CD4-positive, alpha-beta memory T cell (primary cell): ENCODE measurements around the gene CCDC141. TPM values are rescaled to one million over a fixed set of nuclear protein-coding genes. Genes with fewer than 3 reads are reported as not detected.

Experiments used
- CTCF ChIA-PET: fragments of 350-600 bp; sonication (Branson Sonifier 250); formaldehyde crosslinking; loops from one replicate; lab custom pipeline; 2021; ENCODE audit warnings: inconsistent platforms; ENCODE audit not compliant: partially characterized antibody; lab: Charles Lee
- POLR2A ChIA-PET: fragments of 350-600 bp; sonication (Branson Sonifier 250); formaldehyde crosslinking; loops from one replicate; lab custom pipeline; 2021; ENCODE audit not compliant: partially characterized antibody; lab: Charles Lee
- DNase-seq, 5 donors: peaks; one replicate each; pipeline versions ENCODE4 v3.0.0 to v3.0.0-alpha.2; 2020 to 2022; ENCODE audit warnings: mixed read lengths in 1 of 5
- H3K27ac ChIP-seq: one replicate; pipeline ENCODE4 v1.7.0; 2013; ENCODE audit warnings: low read depth, low read length
- H3K27me3 ChIP-seq: 2 replicates; pipeline ENCODE4 v1.7.0; 2013; ENCODE audit warnings: mild to moderate bottlenecking, low read length, moderate library complexity; ENCODE audit not compliant: insufficient read depth
- H3K36me3 ChIP-seq: 2 replicates; pipeline ENCODE4 v1.7.0; 2013; ENCODE audit warnings: mild to moderate bottlenecking, low read length, moderate library complexity; ENCODE audit not compliant: insufficient read depth
- H3K4me1 ChIP-seq: 2 replicates; pipeline ENCODE4 v1.7.0; 2013; ENCODE audit warnings: mild to moderate bottlenecking, low read length, moderate library complexity; ENCODE audit not compliant: insufficient read depth
- H3K4me3 ChIP-seq, 2 donors: one replicate each; pipeline ENCODE4 v1.7.0; 2013; ENCODE audit warnings: low read length in 2 of 2, mild to moderate bottlenecking in 1 of 2
- H3K9me3 ChIP-seq, 2 donors: one replicate each; pipeline ENCODE4 v1.7.0; 2013; ENCODE audit warnings: low read length in 2 of 2, control low read depth in 1 of 2; ENCODE audit not compliant: control insufficient read depth in 1 of 2
- H3K27ac Mint-ChIP-seq, 7 donors: one replicate each; pipeline ENCODE4 v1.8.0; 2020 to 2021; ENCODE audit warnings: mixed read lengths in 7 of 7, mild to moderate bottlenecking in 6 of 7, inconsistent platforms in 3 of 7, moderate library complexity in 3 of 7
- H3K27me3 Mint-ChIP-seq, 2 donors: one replicate each; pipeline ENCODE4 v1.8.0; 2020 to 2021; ENCODE audit warnings: mixed read lengths in 2 of 2
- H3K36me3 Mint-ChIP-seq, 2 donors: one replicate each; pipeline ENCODE4 v1.8.0; 2020 to 2021; ENCODE audit warnings: mixed read lengths in 2 of 2, inconsistent platforms in 1 of 2, mild to moderate bottlenecking in 1 of 2
- H3K4me1 Mint-ChIP-seq, 4 donors: one replicate each; pipeline ENCODE4 v1.8.0; 2020 to 2021; ENCODE audit warnings: mixed read lengths in 4 of 4, mild to moderate bottlenecking in 1 of 4
- H3K4me3 Mint-ChIP-seq, 8 donors: one replicate each; pipeline ENCODE4 v1.8.0; 2020 to 2021; ENCODE audit warnings: mixed read lengths in 8 of 8, mild to moderate bottlenecking in 7 of 8, moderate library complexity in 6 of 8, inconsistent platforms in 3 of 8
- H3K9me3 Mint-ChIP-seq, 8 donors: one replicate each; pipeline ENCODE4 v1.8.0; 2020 to 2021; ENCODE audit warnings: mixed read lengths in 8 of 8, mild to moderate bottlenecking in 5 of 8, inconsistent platforms in 3 of 8, moderate library complexity in 1 of 8
- intact Hi-C: fragments of 100-400 bp; cut with micrococcal nuclease; formaldehyde crosslinking; loops from one replicate; pipeline ENCODE4 v1.15.1; 2023
- polyA plus RNA-seq, 2 donors: library from polyadenylated mRNA; unstranded; fragments of 300-500 nt; fragmentation: Illumina TruSeq; gene quantifications; one replicate each; pipeline ENCODE4 v1.2.3, GENCODE V29; 2021
- total RNA-seq, 2 experiments: library from RNA; stranded (reverse); gene quantifications; one replicate each; pipeline ENCODE4 v1.2.3, GENCODE V29; 2021

Gene CCDC141
- total and polyA plus RNA-seq, 4 experiments from 2014 or later: 0.73 to 8.2 (median 5.3) TPM

GRCh38 chr2:178833382-178833781, 216.6 kb downstream of the CCDC141 start:
- H3K36me3 ChIP-seq: no peaks in the 10 kb centered on the region
- H3K27me3 ChIP-seq: no peaks in the 10 kb centered on the region
- DNase-seq: no peak
- no peak overlapping the region for H3K4me3 ChIP-seq
- Mint-ChIP-seq H3K9me3 (no peaks in the 10 kb centered on the region), H3K27me3 (peaks cover 0 to 2% of the 10 kb centered on the region in 2 donors), H3K4me1 (peaks cover 3 to 6% (median 5%) of the 10 kb centered on the region in 4 donors), H3K4me3 (no peak overlapping the region), H3K36me3 (peaks cover 0 to 8% of the 10 kb centered on the region in 2 donors), H3K27ac (no peak overlapping the region)
- intact Hi-C loops: no loop called here
- H3K27ac ChIP-seq: no peak overlapping the region
- ChIA-PET CTCF (no interaction called here), POLR2A (no interaction called here)
- H3K9me3 ChIP-seq: no peaks in the 10 kb centered on the region
- no peaks in the 10 kb centered on the region for H3K4me1 ChIP-seq

- ChIA-PET CTCF (no interaction called here), POLR2A (no interaction called here)
- peaks cover 0 to 3% of the 10 kb centered on the region in 2 donors for H3K36me3 Mint-ChIP-seq
- no peak overlapping the region for H3K4me3 Mint-ChIP-seq
- H3K36me3 ChIP-seq: no peaks in the 10 kb centered on the region
- H3K4me1 ChIP-seq: no peaks in the 10 kb centered on the region
- H3K27me3 Mint-ChIP-seq: peaks cover 0 to 2% of the 10 kb centered on the region in 2 donors
- peak overlapping the region in 1 of 7 donors; percentile 38 for H3K27ac Mint-ChIP-seq
- H3K9me3 Mint-ChIP-seq: peaks cover 0 to 3% (median 0%) of the 10 kb centered on the region in 8 donors
- no peak for DNase-seq
- no peaks in the 10 kb centered on the region for H3K27me3 ChIP-seq
- no peaks in the 10 kb centered on the region for H3K9me3 ChIP-seq
- no peak overlapping the region for H3K4me3 ChIP-seq
- peaks cover 3 to 6% (median 5%) of the 10 kb centered on the region in 4 donors for H3K4me1 Mint-ChIP-seq
- H3K27ac ChIP-seq: no peak overlapping the region
- intact Hi-C loops: no loop called here
Observed at GRCh38 chr2:178830451-178830850, 219.5 kb downstream of the CCDC141 start.

GRCh38 chr2:178829981-178830380, 220.0 kb downstream of the CCDC141 start:
- ChIA-PET POLR2A (no interaction called here), CTCF (no interaction called here)
- DNase-seq: no peak
- Mint-ChIP-seq H3K27me3 (peaks cover 0 to 2% of the 10 kb centered on the region in 2 donors), H3K4me1 (peaks cover 3 to 6% (median 5%) of the 10 kb centered on the region in 4 donors), H3K36me3 (peaks cover 0 to 3% of the 10 kb centered on the region in 2 donors), H3K9me3 (peaks cover 0 to 3% (median 0%) of the 10 kb centered on the region in 8 donors), H3K4me3 (no peak overlapping the region), H3K27ac (peak overlapping the region in 2 of 7 donors; percentile 25 to 61)
- H3K27me3 ChIP-seq: no peaks in the 10 kb centered on the region
- H3K4me1 ChIP-seq: no peaks in the 10 kb centered on the region
- H3K36me3 ChIP-seq: no peaks in the 10 kb centered on the region
- H3K27ac ChIP-seq: no peak overlapping the region
- intact Hi-C loops: no loop called here
- H3K9me3 ChIP-seq: no peaks in the 10 kb centered on the region
- no peak overlapping the region for H3K4me3 ChIP-seq

GRCh38 chr2:178829299-178829960, 220.5 kb downstream of the CCDC141 start:
- Histone ChIP-seq H3K36me3 (no peaks in the 10 kb centered on the region), H3K27ac (no peak overlapping the region), H3K9me3 (no peaks in the 10 kb centered on the region), H3K27me3 (no peaks in the 10 kb centered on the region), H3K4me1 (no peaks in the 10 kb centered on the region), H3K4me3 (no peak overlapping the region)
- POLR2A ChIA-PET: no interaction called here
- peak in 1 of 5 donors; percentile 1 for DNase-seq
- CTCF ChIA-PET: no interaction called here
- Mint-ChIP-seq H3K36me3 (peaks cover 0 to 3% of the 10 kb centered on the region in 2 donors), H3K9me3 (peaks cover 0 to 3% (median 0%) of the 10 kb centered on the region in 8 donors), H3K27me3 (peaks cover 0 to 2% of the 10 kb centered on the region in 2 donors), H3K4me3 (peak overlapping the region in 1 of 8 donors; percentile 57), H3K4me1 (peaks cover 3 to 6% (median 5%) of the 10 kb centered on the region in 4 donors), H3K27ac (peak overlapping the region in 5 of 7 donors; percentile 1 to 72 (median 25))
- intact Hi-C loops: no loop called here

- intact Hi-C loops: no loop called here
- Mint-ChIP-seq H3K4me3 (no peak overlapping the region), H3K9me3 (peaks cover 0 to 3% (median 0%) of the 10 kb centered on the region in 8 donors), H3K4me1 (peaks cover 3 to 6% (median 5%) of the 10 kb centered on the region in 4 donors), H3K27ac (no peak overlapping the region), H3K36me3 (peaks cover 0 to 3% of the 10 kb centered on the region in 2 donors), H3K27me3 (peaks cover 0 to 2% of the 10 kb centered on the region in 2 donors)
- Histone ChIP-seq H3K27me3 (no peaks in the 10 kb centered on the region), H3K9me3 (no peaks in the 10 kb centered on the region), H3K36me3 (no peaks in the 10 kb centered on the region), H3K4me1 (no peaks in the 10 kb centered on the region), H3K4me3 (no peak overlapping the region), H3K27ac (no peak overlapping the region)
- DNase-seq: no peak
- ChIA-PET POLR2A (interaction anchor here (0.7 kb wide), 1 partner anchor 9 kb away, joined by 3 read pairs; no protein-coding TSS in a partner anchor), CTCF (no interaction called here)
Observed at GRCh38 chr2:178828486-178828881, 221.5 kb downstream of the CCDC141 start.

GRCh38 chr2:178827739-178828485, 222.0 kb downstream of the CCDC141 start:
- H3K27ac ChIP-seq: no peak overlapping the region
- H3K4me1 ChIP-seq: no peaks in the 10 kb centered on the region
- H3K9me3 ChIP-seq: no peaks in the 10 kb centered on the region
- ChIA-PET POLR2A (interaction anchor here (0.7 kb wide), 1 partner anchor 8 kb away, joined by 3 read pairs; no protein-coding TSS in a partner anchor), CTCF (no interaction called here)
- no peak overlapping the region for H3K4me3 ChIP-seq
- Mint-ChIP-seq H3K27ac (peak overlapping the region in 1 of 7 donors; percentile 64), H3K4me3 (no peak overlapping the region), H3K9me3 (peaks cover 0 to 3% (median 0%) of the 10 kb centered on the region in 8 donors), H3K4me1 (peaks cover 3 to 6% (median 5%) of the 10 kb centered on the region in 4 donors), H3K36me3 (peaks cover 0 to 3% of the 10 kb centered on the region in 2 donors), H3K27me3 (peaks cover 0 to 2% of the 10 kb centered on the region in 2 donors)
- DNase-seq: no peak
- H3K27me3 ChIP-seq: no peaks in the 10 kb centered on the region
- no peaks in the 10 kb centered on the region for H3K36me3 ChIP-seq
- intact Hi-C loops: no loop called here

- Histone ChIP-seq H3K4me3 (no peak overlapping the region), H3K9me3 (no peaks in the 10 kb centered on the region), H3K27ac (no peak overlapping the region), H3K4me1 (no peaks in the 10 kb centered on the region), H3K27me3 (no peaks in the 10 kb centered on the region), H3K36me3 (no peaks in the 10 kb centered on the region)
- no peak overlapping the region for H3K4me3 Mint-ChIP-seq
- peaks cover 0 to 3% of the 10 kb centered on the region in 2 donors for H3K36me3 Mint-ChIP-seq
- peaks cover 0 to 3% (median 0%) of the 10 kb centered on the region in 8 donors for H3K9me3 Mint-ChIP-seq
- DNase-seq: no peak
- no peak overlapping the region for H3K27ac Mint-ChIP-seq
- H3K27me3 Mint-ChIP-seq: peaks cover 0 to 2% of the 10 kb centered on the region in 2 donors
- ChIA-PET CTCF (no interaction called here), POLR2A (no interaction called here)
- H3K4me1 Mint-ChIP-seq: peaks cover 3 to 6% (median 5%) of the 10 kb centered on the region in 4 donors
- intact Hi-C loops: no loop called here
Observed at GRCh38 chr2:178827111-178827510, 222.8 kb downstream of the CCDC141 start.
